Measurements from ENCODE around the gene BUD13. TPM values are rescaled to one million over a fixed set of nuclear protein-coding genes. Genes with fewer than 3 reads are reported as not detected.

The BUD13 gene, protein sequence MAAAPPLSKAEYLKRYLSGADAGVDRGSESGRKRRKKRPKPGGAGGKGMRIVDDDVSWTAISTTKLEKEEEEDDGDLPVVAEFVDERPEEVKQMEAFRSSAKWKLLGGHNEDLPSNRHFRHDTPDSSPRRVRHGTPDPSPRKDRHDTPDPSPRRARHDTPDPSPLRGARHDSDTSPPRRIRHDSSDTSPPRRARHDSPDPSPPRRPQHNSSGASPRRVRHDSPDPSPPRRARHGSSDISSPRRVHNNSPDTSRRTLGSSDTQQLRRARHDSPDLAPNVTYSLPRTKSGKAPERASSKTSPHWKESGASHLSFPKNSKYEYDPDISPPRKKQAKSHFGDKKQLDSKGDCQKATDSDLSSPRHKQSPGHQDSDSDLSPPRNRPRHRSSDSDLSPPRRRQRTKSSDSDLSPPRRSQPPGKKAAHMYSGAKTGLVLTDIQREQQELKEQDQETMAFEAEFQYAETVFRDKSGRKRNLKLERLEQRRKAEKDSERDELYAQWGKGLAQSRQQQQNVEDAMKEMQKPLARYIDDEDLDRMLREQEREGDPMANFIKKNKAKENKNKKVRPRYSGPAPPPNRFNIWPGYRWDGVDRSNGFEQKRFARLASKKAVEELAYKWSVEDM
- total RNA-seq = 10 to 100 TPM; 12.2 to 16.0 TPM

DNA sequence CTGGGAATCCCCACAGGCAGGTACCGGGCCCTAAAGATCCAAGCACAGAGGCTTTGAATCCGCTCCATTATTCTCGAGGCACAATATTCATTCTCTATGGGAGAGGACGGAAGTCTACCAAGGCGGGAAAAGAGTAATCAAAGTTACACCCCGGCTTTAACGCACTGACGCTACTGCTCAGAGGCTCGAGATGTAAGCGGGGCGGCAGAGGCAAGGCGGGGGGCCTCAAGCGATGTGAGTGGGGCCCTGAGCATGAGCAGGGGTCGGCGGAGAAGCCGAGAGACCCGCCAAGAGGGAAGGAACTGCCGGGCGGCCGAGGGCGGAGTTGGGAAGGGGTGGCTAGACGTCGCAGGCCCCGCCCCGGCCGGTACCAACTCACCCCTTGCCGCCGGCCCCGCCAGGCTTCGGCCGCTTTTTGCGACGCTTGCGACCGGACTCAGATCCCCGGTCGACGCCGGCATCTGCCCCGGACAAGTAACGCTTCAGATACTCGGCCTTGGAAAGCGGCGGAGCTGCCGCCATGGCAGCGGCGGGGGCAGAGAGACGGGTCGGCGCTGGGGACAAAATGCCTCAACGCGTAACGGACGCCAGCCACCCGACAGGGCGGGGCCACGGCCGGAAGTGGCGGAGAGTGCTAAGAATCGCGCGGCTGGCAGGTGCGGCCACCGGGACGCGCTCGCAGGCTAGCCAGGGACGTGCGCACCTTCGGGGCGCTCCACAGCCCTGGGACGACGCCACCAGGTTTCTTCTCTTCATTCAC lies at the start of gene BUD13:
Gene BUD13 (minus strand): TSS at position 545 of the 760 bp plus-strand sequence. CDS start 23 bp downstream, at position 522.
- TF ChIP-seq POLR2A (IDR thresholded peaks at IDR 0.05) = peak; percentile 37
- peak; percentile 93 for TF ChIP-seq POLR2AphosphoS5 (IDR thresholded peaks at IDR 0.05)
- TF ChIP-seq, protein P1, sequence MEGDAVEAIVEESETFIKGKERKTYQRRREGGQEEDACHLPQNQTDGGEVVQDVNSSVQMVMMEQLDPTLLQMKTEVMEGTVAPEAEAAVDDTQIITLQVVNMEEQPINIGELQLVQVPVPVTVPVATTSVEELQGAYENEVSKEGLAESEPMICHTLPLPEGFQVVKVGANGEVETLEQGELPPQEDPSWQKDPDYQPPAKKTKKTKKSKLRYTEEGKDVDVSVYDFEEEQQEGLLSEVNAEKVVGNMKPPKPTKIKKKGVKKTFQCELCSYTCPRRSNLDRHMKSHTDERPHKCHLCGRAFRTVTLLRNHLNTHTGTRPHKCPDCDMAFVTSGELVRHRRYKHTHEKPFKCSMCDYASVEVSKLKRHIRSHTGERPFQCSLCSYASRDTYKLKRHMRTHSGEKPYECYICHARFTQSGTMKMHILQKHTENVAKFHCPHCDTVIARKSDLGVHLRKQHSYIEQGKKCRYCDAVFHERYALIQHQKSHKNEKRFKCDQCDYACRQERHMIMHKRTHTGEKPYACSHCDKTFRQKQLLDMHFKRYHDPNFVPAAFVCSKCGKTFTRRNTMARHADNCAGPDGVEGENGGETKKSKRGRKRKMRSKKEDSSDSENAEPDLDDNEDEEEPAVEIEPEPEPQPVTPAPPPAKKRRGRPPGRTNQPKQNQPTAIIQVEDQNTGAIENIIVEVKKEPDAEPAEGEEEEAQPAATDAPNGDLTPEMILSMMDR (IDR thresholded peaks at IDR 0.05) = peak in 2 of 4 experiments; percentile 24 to 28
- no peaks in the 10 kb centered on the region for H3K4me1 ChIP-seq (replicated peaks)
- peak; percentile 86 for DNase-seq (ENCODE audit: low spot score)
- peak within 1 kb of the TSS; percentile 93 for H3K27ac ChIP-seq
- no peaks in the 10 kb centered on the region for H3K36me3 ChIP-seq
- H3K27me3 ChIP-seq (replicated peaks; ENCODE audit: insufficient read depth) = no peaks in the 10 kb centered on the region
- WGBS = 0% methylated on average over 54 of the region's 73 CpGs
- peak within 1 kb of the TSS; percentile 73 to 74 for H3K4me3 ChIP-seq
- intact Hi-C loops (cut with DNase I) = no loop called here
- H3K9me3 ChIP-seq = no peaks in the 10 kb centered on the region

GRCh38 chr11:116822575-116822974 lies 49.8 kb upstream of the BUD13 start:
- 75% methylated on average over 5 of the region's 5 CpGs for WGBS
- H3K9me3 ChIP-seq = no peaks in the 10 kb centered on the region
- TF ChIP-seq POLR2AphosphoS5 (IDR thresholded peaks at IDR 0.05) = no peak
- TF ChIP-seq, protein P1 (IDR thresholded peaks at IDR 0.05) = no peak
- TF ChIP-seq POLR2A (IDR thresholded peaks at IDR 0.05) = no peak
- H3K4me3 ChIP-seq = no peak overlapping the region
- no peaks in the 10 kb centered on the region for H3K4me1 ChIP-seq (replicated peaks)
- H3K27ac ChIP-seq = no peak overlapping the region
- H3K36me3 ChIP-seq = no peaks in the 10 kb centered on the region
- H3K27me3 ChIP-seq (replicated peaks; ENCODE audit: insufficient read depth) = no peaks in the 10 kb centered on the region
- intact Hi-C loops (cut with DNase I) = no loop called here
- DNase-seq (ENCODE audit: low spot score) = no peak

- intact Hi-C loops (cut with DNase I) = no loop called here
- Histone ChIP-seq H3K4me3 (no peak overlapping the region), H3K36me3 (no peaks in the 10 kb centered on the region), H3K27me3 (replicated peaks; ENCODE audit: insufficient read depth) (no peaks in the 10 kb centered on the region), H3K9me3 (no peaks in the 10 kb centered on the region), H3K27ac (no peak overlapping the region), H3K4me1 (replicated peaks) (no peaks in the 10 kb centered on the region)
- no peak for DNase-seq (ENCODE audit: low spot score)
- no peak for TF ChIP-seq POLR2A (IDR thresholded peaks at IDR 0.05)
- no peak for TF ChIP-seq POLR2AphosphoS5 (IDR thresholded peaks at IDR 0.05)
- WGBS = 96% methylated on average over 50 of the region's 51 CpGs
Measured at GRCh38 chr11:116821050-116821918, 48.5 kb upstream of the BUD13 start.

DNA sequence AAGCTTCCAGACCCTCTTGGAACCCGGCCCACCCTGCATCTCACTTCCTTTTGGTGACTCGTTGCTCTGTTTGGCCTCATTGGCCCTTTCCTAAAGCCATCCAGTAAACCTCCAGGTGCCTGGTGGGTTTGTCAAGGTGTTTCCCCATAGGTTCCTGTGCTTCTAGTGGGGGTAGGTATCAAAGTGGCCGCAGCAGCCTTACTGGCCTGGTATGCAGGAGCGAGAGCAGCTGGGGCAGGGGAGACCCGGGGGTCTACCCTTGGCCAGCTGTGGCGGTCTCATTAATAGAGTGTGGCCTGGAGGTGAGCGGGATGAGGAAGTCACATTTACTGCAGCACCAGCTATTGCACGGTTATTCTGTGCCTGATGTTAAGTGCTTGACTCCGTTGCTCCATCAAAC lies 46.3 kb upstream of the BUD13 start:
- H3K4me3 ChIP-seq = no peak overlapping the region
- no peaks in the 10 kb centered on the region for H3K36me3 ChIP-seq
- TF ChIP-seq POLR2AphosphoS5 (IDR thresholded peaks at IDR 0.05) (no peak), POLR2A (IDR thresholded peaks at IDR 0.05) (no peak)
- H3K9me3 ChIP-seq = no peaks in the 10 kb centered on the region
- H3K27ac ChIP-seq = no peak overlapping the region
- WGBS = 94% methylated on average over 9 of the region's 9 CpGs
- intact Hi-C loops (cut with DNase I) = no loop called here
- no peaks in the 10 kb centered on the region for H3K4me1 ChIP-seq (replicated peaks)
- no peaks in the 10 kb centered on the region for H3K27me3 ChIP-seq (replicated peaks; ENCODE audit: insufficient read depth)
- no peak for DNase-seq (ENCODE audit: low spot score)

DNA sequence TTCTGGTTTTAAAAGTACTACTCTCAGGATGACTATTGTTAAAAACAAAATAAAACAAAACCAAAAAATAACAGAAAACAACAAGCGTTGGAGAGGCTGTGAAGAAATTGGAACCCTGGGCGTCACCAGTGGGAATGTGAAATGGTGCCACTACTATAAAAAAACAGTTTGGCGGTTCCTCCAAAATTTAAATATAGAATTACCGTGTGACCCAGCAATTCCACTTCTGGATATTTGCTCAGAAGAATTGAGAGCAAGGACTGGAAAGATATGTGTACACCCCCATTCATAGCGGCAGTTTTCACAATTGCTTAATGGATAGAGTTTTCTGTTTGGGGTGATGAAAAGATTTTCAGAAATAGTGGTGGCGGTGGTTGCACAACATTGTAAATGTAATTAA lies 41.7 kb upstream of the BUD13 start:
- intact Hi-C loops (cut with DNase I) = no loop called here
- H3K4me1 ChIP-seq (replicated peaks) = no peaks in the 10 kb centered on the region
- TF ChIP-seq, protein P1 (IDR thresholded peaks at IDR 0.05) = no peak
- TF ChIP-seq POLR2A (IDR thresholded peaks at IDR 0.05) = no peak
- H3K4me3 ChIP-seq = no peak overlapping the region
- DNase-seq (ENCODE audit: low spot score) = no peak
- no peaks in the 10 kb centered on the region for H3K27me3 ChIP-seq (replicated peaks; ENCODE audit: insufficient read depth)
- no peaks in the 10 kb centered on the region for H3K9me3 ChIP-seq
- no peak overlapping the region for H3K27ac ChIP-seq
- 88% methylated on average over 6 of the region's 6 CpGs for WGBS
- no peaks in the 10 kb centered on the region for H3K36me3 ChIP-seq
